SIG-M5 treated with dmso at 0.1 percent for 504 hours (cell line): ENCODE data around the gene KCNK3.
"Not testable (repeated sequence)": the region's sequence is repeated elsewhere in the genome, so short reads cannot be mapped to it uniquely, and the experiment has no call there.

Experiments
- DNase-seq: peaks from one replicate; lab custom pipeline; 2025; ENCODE audit not compliant: unreplicated experiment; lab: John Stamatoyannopoulos, UW

Gene KCNK3

DNA sequence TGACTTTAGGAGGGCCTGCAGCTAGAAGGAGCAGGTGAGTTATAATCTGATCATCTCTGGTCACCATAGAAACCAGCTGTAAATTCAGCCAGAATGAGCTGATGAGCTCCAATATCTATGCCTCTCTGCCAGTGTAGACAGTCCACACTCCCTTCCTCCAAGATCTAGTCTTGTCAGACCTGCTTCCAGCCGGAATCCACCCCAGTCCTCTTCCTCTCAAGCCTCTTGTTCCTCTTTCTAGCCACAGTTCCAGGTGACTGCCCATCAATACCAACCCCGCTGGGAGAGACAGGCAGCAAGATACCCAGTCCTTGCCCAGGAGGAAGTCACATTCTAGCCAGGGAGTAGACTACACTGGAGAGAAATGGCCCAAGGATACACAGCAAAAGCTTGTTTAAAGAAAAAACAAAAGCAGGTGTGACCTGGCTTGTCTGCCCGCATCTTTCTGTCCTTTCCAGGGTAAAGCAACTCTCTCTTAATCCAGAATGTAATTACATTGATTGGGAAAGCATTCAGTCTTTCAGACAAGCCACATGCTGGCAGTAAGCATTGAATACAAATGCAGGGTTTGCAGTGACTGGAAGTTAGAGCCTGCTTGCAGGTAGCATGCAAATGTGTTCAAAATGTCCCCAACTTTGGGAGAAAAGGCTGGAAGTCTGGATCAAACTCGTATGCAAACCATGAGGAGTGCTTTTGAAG, 62.6 kb downstream of the KCNK3 start:
- DNase-seq, result no peak

DNA sequence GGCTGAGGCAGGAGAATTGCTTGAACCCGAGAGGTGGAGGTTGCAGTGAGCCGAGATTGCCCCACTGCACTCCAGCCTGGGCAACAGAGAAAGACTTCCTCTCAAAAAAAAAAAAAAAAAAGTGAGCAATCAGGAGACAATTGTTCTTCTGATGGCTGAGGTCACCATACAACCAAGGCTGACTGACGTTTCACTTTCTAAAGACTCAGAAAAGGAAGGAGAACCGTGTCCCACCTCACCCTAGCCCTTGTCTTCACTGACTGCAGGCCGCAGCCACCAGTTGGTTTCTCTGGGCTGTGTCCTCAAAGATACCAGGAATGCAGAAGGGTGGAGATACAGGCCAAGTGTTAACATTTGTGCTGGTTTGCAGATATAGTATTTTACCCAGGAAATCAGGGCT, 63.8 kb downstream of the KCNK3 start:
- no peak for DNase-seq

GRCh38 chr2:26757873-26758789, 65.6 kb downstream of the KCNK3 start:
- peak; percentile 39 for DNase-seq

DNA sequence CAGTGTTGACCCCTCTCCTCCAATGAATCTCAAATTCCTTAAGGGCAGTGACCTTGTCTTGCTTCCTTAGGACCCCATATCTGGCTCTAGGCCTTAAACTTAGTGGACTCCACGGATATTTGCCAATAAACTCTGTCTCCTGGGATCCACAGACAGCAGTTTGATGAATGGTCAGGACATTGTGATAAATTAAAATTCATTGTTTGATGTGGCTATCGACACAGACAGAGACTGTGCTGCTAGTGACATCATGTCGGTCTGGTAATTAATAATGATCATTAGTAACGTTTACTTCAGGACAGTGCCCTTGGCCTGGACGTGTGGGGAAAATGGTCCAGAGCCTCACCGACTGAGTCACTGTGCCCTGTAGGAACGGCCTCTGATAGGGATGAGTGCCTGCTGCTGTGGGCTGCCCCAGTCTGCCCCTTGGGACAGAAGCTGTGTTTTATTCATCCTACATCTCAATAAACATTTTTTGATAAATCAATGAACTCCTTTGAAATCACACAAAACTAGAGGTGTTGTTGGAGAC, 66.3 kb downstream of the KCNK3 start:
- no peak for DNase-seq

DNA sequence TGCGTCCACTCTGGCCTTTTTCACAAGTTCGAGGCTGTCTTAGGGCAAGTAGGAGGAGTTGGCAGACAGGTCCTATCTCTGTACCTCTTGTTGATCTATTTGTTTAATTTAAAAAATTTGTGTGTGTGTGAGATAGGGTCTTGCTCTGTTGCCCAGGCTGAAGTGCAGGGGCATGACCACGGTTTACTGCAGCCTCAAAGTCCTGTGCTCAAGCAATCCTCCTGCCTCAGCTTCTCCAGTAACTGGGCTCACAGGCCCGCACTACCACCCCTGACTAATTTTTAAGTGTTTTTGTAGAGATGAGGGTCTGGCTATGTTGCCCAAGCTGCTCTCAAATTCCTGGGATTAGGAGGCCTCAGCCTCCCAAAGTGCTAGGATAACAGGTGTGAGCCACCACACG, 67.3 kb downstream of the KCNK3 start:
- DNase-seq, result no peak

- not testable (repeated sequence) for DNase-seq
Measured at GRCh38 chr2:26760991-26761390, 68.5 kb downstream of the KCNK3 start.

DNA sequence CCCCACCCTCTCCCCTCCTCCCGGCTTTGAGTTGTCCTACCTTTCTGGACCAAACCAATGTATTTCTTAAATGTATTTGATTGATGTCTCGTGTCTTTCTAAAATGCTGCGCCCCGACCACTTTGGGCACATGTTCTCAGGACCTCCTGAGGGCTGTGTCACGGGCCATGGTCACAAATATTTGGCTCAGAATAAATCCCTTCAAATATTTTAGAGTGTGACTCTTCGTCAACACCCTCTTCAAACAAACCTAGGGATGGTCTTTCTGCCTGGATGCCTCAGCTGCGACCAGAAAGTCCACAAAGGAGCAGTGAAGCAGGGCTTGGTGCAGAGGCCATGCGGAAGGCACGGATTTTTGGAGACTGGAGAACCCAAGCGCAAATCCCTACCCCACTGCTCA, 70.5 kb downstream of the KCNK3 start:
- DNase-seq, result no peak

GRCh38 chr2:26764078-26764887, 71.8 kb downstream of the KCNK3 start, which contains the start of gene SLC35F6:
Gene SLC35F6, plus strand, starts transcription at chr2:26764284. Its CDS starts 66 bp downstream, at chr2:26764350.
- peak; percentile 50 for DNase-seq

DNA sequence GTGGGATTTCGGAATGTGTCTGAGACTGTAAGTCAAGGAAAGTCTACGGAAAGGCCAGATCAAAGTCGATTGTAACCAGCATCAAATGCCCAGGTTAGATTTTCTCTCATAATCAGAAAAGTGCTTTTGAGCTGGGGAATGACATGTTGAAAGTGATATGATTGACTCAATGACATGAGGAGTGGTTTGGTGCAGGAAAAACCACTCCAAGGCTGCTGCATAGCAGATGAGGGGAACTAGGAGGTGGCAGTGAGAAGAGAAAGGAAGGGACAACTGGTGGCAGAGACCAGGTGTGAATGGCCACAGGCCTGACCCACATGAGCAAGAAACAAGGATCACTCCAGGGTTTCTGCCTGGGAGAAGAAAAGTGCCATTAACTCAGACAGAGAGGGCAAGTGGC, 72.4 kb downstream of the KCNK3 start:
- DNase-seq, result no peak

DNA sequence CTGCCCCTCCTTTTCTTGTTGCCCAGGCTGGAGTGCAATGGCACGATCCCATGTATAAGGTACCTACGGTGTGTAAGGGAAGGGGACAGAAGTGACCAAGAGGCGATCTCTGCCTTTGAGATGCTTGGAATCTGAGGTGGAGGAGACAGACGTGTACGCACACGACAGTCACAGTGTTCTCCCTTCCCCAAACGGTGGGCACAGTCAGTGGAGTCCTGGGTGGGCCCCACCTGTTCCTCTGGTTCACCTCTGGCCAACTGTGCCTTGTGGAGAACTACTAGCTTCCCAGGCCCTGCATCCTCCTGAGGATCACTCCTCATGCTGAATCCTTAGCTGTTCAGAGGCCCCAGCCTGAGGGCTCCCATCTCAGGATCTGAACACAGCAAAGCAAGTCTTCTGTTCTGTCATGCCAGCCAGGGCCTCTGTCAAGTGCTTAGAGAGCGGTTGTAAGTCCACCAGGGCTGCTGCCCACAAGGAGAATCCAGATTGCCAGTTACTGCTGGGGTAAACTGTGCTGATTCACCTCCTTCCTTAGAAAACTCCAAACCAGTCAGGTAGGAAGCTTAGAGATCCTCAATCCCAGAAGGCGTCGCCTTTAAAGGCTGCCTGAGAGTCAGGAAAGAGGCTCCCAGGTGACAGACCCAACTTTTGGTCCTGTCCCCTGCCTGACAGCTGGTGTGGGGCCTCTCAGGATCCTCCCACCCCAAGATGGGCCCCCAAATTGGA, 73.1 kb downstream of the KCNK3 start:
- no peak for DNase-seq

- no peak for DNase-seq
Measured at GRCh38 chr2:26767129-26767528, 74.6 kb downstream of the KCNK3 start.

DNA sequence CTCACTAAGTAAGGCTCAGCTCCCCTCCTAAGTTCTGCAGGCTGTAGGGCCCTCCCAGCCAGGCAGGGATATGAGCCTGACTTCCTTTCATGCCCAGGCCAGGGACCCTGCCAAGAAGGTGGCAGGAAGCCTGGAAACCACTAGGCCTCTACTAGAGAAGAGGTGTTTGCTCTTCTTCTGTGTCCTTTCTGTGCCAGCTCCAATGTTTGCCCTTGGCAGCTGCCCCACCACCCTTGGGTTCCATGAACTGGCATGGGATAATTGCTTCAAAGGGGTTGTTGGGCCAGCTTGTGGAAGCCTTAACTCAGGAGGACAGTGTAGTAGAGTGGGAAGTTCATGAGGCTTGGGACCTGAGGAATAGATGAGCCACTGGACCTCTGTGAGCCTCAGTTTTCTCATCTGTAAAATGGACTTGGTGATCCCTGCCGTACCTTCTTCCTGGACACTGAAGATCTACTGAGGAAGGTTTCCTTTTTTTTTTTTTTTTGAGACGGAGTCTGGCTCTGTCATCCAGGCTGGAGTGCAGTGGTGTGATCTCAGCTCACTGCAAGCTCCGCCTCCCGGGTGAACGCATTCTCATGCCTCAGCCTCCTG, 75.5 kb downstream of the KCNK3 start:
- DNase-seq, result no peak

DNA sequence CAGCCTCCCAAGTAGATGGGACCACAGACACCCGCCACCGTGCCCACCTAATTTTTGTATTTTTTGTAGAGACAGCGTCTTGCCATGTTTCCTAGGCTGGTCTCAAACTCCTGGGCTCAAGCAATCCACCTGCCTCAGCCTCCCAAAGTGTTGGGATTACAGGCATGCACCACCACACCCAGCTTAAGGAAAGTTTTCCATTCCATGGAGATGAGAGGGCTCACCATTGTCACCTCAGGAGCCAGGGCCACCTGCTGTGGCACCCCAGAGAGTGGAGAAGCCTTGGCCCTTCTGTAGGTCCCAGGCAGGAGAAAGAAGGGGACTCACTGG, 76.2 kb downstream of the KCNK3 start:
- DNase-seq, result no peak

DNA sequence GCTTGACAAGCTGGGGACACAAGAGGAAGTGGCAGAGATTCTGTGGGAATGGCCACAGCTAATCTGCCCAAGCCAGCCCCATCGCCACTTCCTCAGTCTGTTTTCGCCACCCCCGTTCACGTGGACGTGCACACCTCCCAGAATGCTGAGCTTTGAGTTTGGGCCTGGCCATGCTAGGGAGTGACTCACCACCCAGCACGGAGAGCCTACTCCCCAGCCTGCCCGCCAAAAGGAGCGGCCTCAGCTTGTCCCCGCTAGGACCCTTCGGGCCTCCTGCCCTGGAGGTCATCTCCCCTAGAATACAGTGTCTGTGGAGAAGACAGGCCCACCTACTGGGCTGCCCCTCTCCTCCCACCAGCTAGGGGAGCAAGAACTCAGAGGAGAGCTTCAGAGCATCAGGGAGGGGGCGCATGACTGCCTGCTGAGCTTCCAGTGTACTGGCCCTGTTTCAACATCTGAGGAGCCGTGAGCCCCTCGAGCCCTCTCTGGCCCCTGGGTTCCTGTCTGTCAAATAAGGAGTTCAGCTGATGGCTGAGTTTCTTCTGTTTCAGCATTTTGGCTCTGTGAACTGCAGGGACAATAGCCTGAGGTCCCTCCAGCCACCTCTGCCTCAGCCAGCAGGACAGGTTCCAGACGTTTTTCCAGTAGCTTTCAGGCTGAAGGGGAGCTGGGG, 76.7 kb downstream of the KCNK3 start:
- peak; percentile 92 for DNase-seq

- peak; percentile 19 for DNase-seq
Measured at GRCh38 chr2:26770986-26771586, 78.6 kb downstream of the KCNK3 start.

DNA sequence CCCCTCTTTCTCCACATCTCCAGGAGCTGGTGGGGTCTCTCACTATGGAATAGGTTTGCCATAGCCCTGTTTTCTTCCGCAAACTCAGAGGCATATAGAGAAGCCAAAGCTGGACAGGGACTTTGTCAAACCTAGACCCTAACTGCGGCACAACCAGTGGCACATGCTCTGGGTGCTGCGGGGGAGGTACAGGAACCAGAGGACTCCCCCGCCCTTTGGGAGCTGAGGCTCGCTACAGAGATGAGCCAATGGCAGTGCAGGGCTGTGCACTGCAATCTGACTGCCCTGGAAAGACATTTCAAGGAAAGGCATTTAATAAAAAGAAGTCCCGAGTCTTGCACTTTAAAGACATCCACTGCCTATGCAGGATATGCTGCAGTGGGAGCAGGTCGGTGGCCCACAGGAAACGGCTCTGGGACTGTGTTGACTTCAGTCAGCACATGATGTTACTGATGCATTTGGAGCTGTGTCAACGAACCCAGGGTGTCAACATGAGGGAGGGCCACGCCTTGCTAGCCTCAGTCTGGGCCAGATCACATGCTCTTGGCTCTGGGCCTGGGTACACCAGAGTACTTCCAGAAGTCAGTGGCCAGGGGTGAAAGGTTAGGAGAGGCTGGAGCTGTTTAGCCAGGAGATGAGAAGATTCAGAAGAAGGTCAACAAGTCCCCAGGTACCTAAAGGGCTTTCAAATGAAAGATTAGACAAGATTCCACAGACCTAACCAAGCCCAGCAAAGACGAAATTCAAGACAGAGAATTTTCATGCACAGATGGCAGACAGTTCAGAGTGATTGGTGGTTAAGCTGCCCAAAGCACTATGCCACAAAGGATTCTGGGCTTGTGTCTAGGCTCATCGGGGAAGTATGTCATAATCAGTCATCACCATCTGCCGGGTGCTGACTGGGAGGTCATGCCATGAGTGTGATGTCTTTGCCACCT, 79.8 kb downstream of the KCNK3 start:
- DNase-seq, result no peak

DNA sequence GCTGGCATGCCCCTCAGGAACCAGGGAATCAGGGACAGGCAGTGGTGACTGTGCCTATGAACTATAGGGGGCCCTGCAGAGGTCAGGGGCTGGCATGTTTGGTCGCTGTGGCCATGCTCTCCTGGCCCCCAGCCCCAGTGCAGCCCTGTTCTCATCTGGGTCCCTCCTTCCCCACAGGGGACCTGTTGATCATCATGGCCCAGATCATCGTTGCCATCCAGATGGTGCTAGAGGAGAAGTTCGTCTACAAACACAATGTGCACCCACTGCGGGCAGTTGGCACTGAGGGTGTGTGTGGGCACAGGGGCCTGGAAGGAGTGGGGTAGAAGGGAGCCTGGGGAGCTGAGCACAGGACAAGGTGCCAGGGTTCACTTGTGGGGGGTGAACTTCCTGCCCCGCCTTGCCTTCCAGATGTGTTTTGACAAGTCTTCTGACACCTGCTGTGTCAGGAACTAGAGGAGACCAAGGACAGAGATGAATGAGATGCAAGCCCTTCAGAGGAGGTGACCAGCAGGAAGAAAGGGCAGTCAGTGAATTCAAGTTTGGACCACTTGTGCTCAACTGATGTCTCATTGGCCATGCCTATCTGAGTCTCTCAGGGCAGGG, 83.8 kb downstream of the KCNK3 start:
- no peak for DNase-seq

DNA sequence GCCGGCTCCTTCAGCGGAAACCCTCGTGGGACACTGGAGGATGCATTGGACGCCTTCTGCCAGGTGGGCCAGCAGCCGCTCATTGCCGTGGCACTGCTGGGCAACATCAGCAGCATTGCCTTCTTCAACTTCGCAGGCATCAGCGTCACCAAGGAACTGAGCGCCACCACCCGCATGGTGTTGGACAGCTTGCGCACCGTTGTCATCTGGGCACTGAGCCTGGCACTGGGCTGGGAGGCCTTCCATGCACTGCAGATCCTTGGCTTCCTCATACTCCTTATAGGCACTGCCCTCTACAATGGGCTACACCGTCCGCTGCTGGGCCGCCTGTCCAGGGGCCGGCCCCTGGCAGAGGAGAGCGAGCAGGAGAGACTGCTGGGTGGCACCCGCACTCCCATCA, 85.6 kb downstream of the KCNK3 start:
- DNase-seq, result no peak
